Caco-2 (cell line): ENCODE measurements around the gene KIAA1755. TPM values are rescaled to one million over a fixed set of nuclear protein-coding genes. Genes with fewer than 3 reads are reported as not detected.
A peak's percentile ranks its signal among the peaks of the same experiment; 100 is the strongest.

Source experiments
- BruUV-seq: library from RNA; stranded (reverse); fragments of 400-500 nt; replicated peaks from 2 replicates; lab custom pipeline; 2021; lab: Mats Ljungman, UMichigan
- CTCF ChIA-PET: fragments of 300-600 bp; sonication (Branson Sonifier 250); formaldehyde crosslinking; loops from one replicate; lab custom pipeline; 2022; ENCODE audit warnings: antibody characterized with exemption; lab: Charles Lee
- POLR2A ChIA-PET: fragments of 300-600 bp; sonication (Branson Sonifier 250); formaldehyde crosslinking; loops from one replicate; lab custom pipeline; 2022; ENCODE audit warnings: antibody characterized with exemption; lab: Charles Lee
- DNase-seq, 2 experiments: peaks; one replicate each; pipeline versions ENCODE4 v3.0.0 to v3.0.0-alpha.2; 2020 to 2022
- H3K27me3 ChIP-seq: replicated peaks from 2 replicates; pipeline ENCODE4 v1.6.0; 2011; ENCODE audit warnings: low read length; ENCODE audit not compliant: control insufficient read depth, insufficient read depth
- H3K36me3 ChIP-seq: 2 replicates; pipeline ENCODE4 v1.5.1; 2011; ENCODE audit warnings: low read length; ENCODE audit not compliant: control insufficient read depth, insufficient read depth
- H3K4me1 ChIP-seq: fragments of 250-450 bp; sonication (Bioruptor Pico); 2 replicates; pipeline ENCODE4 v1.5.1; 2020; ENCODE audit warnings: mild to moderate bottlenecking
- H3K4me3 ChIP-seq: 2 replicates; pipeline ENCODE4 v1.5.1; 2011; ENCODE audit warnings: low read depth, mild to moderate bottlenecking, control low read depth, low read length
- H3K9me3 ChIP-seq: fragments of 250-450 bp; sonication (Bioruptor Pico); 2 replicates; pipeline ENCODE4 v1.5.1; 2020; ENCODE audit warnings: mild to moderate bottlenecking, moderate library complexity
- H3K27ac Mint-ChIP-seq: one replicate; pipeline ENCODE4 v1.8.0; 2022; ENCODE audit warnings: mixed read lengths; ENCODE audit not compliant: unreplicated experiment
- H3K27me3 Mint-ChIP-seq: one replicate; pipeline ENCODE4 v1.8.0; 2022; ENCODE audit warnings: mixed read lengths; ENCODE audit not compliant: insufficient read depth, unreplicated experiment
- H3K36me3 Mint-ChIP-seq: one replicate; pipeline ENCODE4 v1.8.0; 2022; ENCODE audit warnings: mild to moderate bottlenecking, mixed read lengths; ENCODE audit not compliant: insufficient read depth, unreplicated experiment
- H3K4me1 Mint-ChIP-seq: one replicate; pipeline ENCODE4 v1.8.0; 2022; ENCODE audit warnings: low read depth, mixed read lengths; ENCODE audit not compliant: unreplicated experiment
- H3K4me3 Mint-ChIP-seq: one replicate; pipeline ENCODE4 v1.8.0; 2022; ENCODE audit warnings: mild to moderate bottlenecking, moderate library complexity, mixed read lengths; ENCODE audit not compliant: unreplicated experiment
- H3K9me3 Mint-ChIP-seq: one replicate; pipeline ENCODE4 v1.8.0; 2022; ENCODE audit warnings: mixed read lengths; ENCODE audit not compliant: unreplicated experiment
- CTCF ChIP-seq, 2 experiments: fragments of 200-600 bp in 1 of 2; IDR thresholded peaks; 1 replicate in 1 of 2; 2 replicates in 1 of 2; pipeline versions ENCODE4 v1.5.1 to v1.8.0; 2011 to 2022; ENCODE audit warnings: antibody characterized with exemption in 1 of 2, control low read depth in 1 of 2, inconsistent platforms in 1 of 2, low read depth in 1 of 2, low read length in 1 of 2, mild to moderate bottlenecking in 1 of 2, moderate library complexity in 1 of 2; ENCODE audit not compliant: insufficient read depth in 1 of 2, severe bottlenecking in 1 of 2, unreplicated experiment in 1 of 2
- intact Hi-C: fragments of 100-400 bp; cut with micrococcal nuclease; formaldehyde crosslinking; loops from one replicate; pipeline ENCODE4 v1.10.0; 2022; ENCODE audit not compliant: unreplicated experiment
- total RNA-seq: library from RNA; stranded (reverse); gene quantifications from 2 replicates; pipeline ENCODE4 v1.2.3, GENCODE V29; 2022

The KIAA1755 gene
- total RNA-seq, 1 experiment from 2014 or later, result 0.20 TPM

GRCh38 chr20:38177201-38177600, 83.3 kb downstream of the KIAA1755 start:
- ChIA-PET CTCF (interaction anchor here (0.6 to 0.7 kb wide), 4 partner anchors 28 to 699 kb away, joined by 3 to 4 read pairs (median 3); no protein-coding TSS in a partner anchor), POLR2A (no interaction called here)
- Histone ChIP-seq H3K4me3 (no peak overlapping the region), H3K27me3 (no peaks in the 10 kb centered on the region), H3K36me3 (no peaks in the 10 kb centered on the region), H3K4me1 (peaks cover 21% of the 10 kb centered on the region), H3K9me3 (no peaks in the 10 kb centered on the region)
- no peak overlapping the region for H3K27ac Mint-ChIP-seq
- no peaks in the 10 kb centered on the region for H3K9me3 Mint-ChIP-seq
- H3K4me3 Mint-ChIP-seq, result no peak overlapping the region
- no peaks in the 10 kb centered on the region for H3K27me3 Mint-ChIP-seq
- peaks cover 23% of the 10 kb centered on the region for H3K4me1 Mint-ChIP-seq
- TF ChIP-seq CTCF (IDR thresholded peaks at IDR 0.05; ENCODE audit: insufficient read depth in 1 of 2, low read depth in 1 of 2, low read length in 1 of 2, severe bottlenecking in 1 of 2, unreplicated experiment in 1 of 2), result no peak
- intact Hi-C loops, result no loop called here
- no peak for DNase-seq
- BruUV-seq, result no TSS peak
- H3K36me3 Mint-ChIP-seq, result no peaks in the 10 kb centered on the region

- no TSS peak for BruUV-seq
- intact Hi-C loops, result no loop called here
- Histone ChIP-seq H3K36me3 (no peaks in the 10 kb centered on the region), H3K4me3 (no peak overlapping the region), H3K4me1 (peaks cover 12% of the 10 kb centered on the region), H3K9me3 (no peaks in the 10 kb centered on the region), H3K27me3 (no peaks in the 10 kb centered on the region)
- TF ChIP-seq CTCF (IDR thresholded peaks at IDR 0.05; ENCODE audit: insufficient read depth in 1 of 2, low read depth in 1 of 2, low read length in 1 of 2, severe bottlenecking in 1 of 2, unreplicated experiment in 1 of 2), result no peak
- H3K9me3 Mint-ChIP-seq, result no peaks in the 10 kb centered on the region
- DNase-seq, result no peak
- H3K36me3 Mint-ChIP-seq, result no peaks in the 10 kb centered on the region
- H3K4me3 Mint-ChIP-seq, result no peak overlapping the region
- ChIA-PET POLR2A (no interaction called here), CTCF (interaction anchor here (0.7 to 1.0 kb wide), 3 partner anchors 29 to 118 kb away, joined by 3 read pairs; no protein-coding TSS in a partner anchor)
- H3K27me3 Mint-ChIP-seq, result no peaks in the 10 kb centered on the region
- H3K4me1 Mint-ChIP-seq, result peaks cover 30% of the 10 kb centered on the region
- no peak overlapping the region for H3K27ac Mint-ChIP-seq
Measured at GRCh38 chr20:38175304-38176180, 85.0 kb downstream of the KIAA1755 start.

GRCh38 chr20:38173237-38174156, 87.0 kb downstream of the KIAA1755 start:
- no peak overlapping the region for H3K4me3 ChIP-seq
- POLR2A ChIA-PET, result interaction anchor here (0.6 kb wide), 1 partner anchor 30 kb away, joined by 4 read pairs; no protein-coding TSS in a partner anchor
- H3K4me1 ChIP-seq, result peaks cover 17% of the 10 kb centered on the region
- TF ChIP-seq CTCF (IDR thresholded peaks at IDR 0.05; ENCODE audit: insufficient read depth in 1 of 2, low read depth in 1 of 2, low read length in 1 of 2, severe bottlenecking in 1 of 2, unreplicated experiment in 1 of 2), result peak in 1 of 2 experiments; percentile 7
- Mint-ChIP-seq H3K36me3 (no peaks in the 10 kb centered on the region), H3K27me3 (no peaks in the 10 kb centered on the region), H3K4me3 (no peak overlapping the region), H3K9me3 (no peaks in the 10 kb centered on the region), H3K27ac (no peak overlapping the region), H3K4me1 (peaks cover 30% of the 10 kb centered on the region)
- no peaks in the 10 kb centered on the region for H3K36me3 ChIP-seq
- no TSS peak for BruUV-seq
- peak; percentile 64 to 79 for DNase-seq
- CTCF ChIA-PET, result interaction anchor here (0.6 to 1.6 kb wide), 7 partner anchors 11 to 132 kb away, joined by 3 to 7 read pairs (median 3); no protein-coding TSS in a partner anchor
- H3K27me3 ChIP-seq, result no peaks in the 10 kb centered on the region
- H3K9me3 ChIP-seq, result no peaks in the 10 kb centered on the region
- intact Hi-C loops, result loop anchor here (2.0 kb wide), 1 partner anchor 47 kb away; no protein-coding TSS in a partner anchor
